WERI-Rb-1 (cell line): Measurements from ENCODE around the gene ACTR3.

Experiments
- DNase-seq: peaks from one replicate; pipeline ENCODE4 v3.0.0-alpha.2; 2020
- H3K27ac ChIP-seq: fragments of 250-450 bp; sonication (Bioruptor Pico); 2 replicates; pipeline ENCODE4 v1.5.1; 2020; ENCODE audit warnings: mild to moderate bottlenecking, moderate library complexity
- H3K27me3 ChIP-seq: fragments of 250-450 bp; sonication (Bioruptor Pico); 2 replicates; pipeline ENCODE4 v1.5.1; 2021; ENCODE audit warnings: mild to moderate bottlenecking, low read depth, moderate library complexity; ENCODE audit not compliant: insufficient read depth, severe bottlenecking
- H3K36me3 ChIP-seq: fragments of 250-450 bp; sonication (Bioruptor Pico); 2 replicates; pipeline ENCODE4 v1.5.1; 2020; ENCODE audit warnings: mild to moderate bottlenecking, moderate library complexity
- H3K4me3 ChIP-seq: 2 replicates; pipeline ENCODE4 v1.5.1; 2011; ENCODE audit warnings: low read depth, mild to moderate bottlenecking, control low read depth, low read length
- H3K9me3 ChIP-seq: fragments of 250-450 bp; sonication (Bioruptor Pico); 2 replicates; pipeline ENCODE4 v1.5.1; 2021; ENCODE audit warnings: mild to moderate bottlenecking, moderate library complexity; ENCODE audit not compliant: severe bottlenecking
- TF ChIP-seq, protein P1 (sequence below): IDR thresholded peaks from 2 replicates; pipeline ENCODE4 v1.5.1; 2011; ENCODE audit warnings: low read depth, mild to moderate bottlenecking, control low read depth, inconsistent platforms, low read length

ACTR3 gene

DNA sequence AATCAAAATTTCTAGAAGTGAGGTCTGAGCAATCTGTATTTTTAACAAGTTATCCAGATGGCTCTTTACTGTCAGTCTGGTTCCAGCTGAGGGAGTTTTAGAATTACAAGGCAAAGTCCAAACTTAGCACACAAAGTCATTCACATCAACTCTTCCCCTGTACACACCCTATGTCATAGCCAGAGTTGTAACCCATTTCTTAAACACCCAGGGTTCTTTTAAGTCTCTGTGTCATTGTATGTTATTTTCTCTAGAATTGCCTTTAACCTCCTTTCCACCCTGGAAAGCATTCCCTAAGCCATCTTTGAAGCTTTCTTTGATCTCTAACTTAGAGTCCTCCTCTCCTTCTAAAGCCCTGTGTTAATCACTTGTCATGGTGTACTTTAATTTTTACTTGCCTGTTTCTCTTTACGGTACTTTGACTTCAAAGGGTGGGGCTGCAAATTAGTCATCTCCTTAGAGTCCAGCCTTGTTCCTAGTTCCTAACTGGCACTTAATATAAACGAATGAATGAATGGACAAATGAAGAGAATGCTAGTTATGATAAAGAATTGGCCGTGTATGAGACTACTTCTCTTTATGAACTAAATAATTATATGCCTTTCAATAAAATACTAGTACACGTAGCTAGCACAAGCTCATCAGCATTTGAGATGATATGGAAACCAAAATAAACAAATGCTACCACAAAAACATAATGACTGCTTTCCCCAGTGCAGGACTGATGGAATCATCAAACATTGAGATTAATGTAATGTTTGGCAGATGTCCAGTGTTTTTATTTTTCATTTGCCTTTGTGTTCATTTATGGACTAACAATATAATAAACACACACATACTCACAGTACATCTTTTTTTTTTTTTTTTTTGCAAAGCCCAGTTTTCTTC, 11.9 kb upstream of the ACTR3 start:
- DNase-seq = no peak
- Histone ChIP-seq H3K9me3 (no peaks in the 10 kb centered on the region), H3K27ac (no peak overlapping the region), H3K27me3 (no peaks in the 10 kb centered on the region), H3K4me3 (no peak overlapping the region), H3K36me3 (no peaks in the 10 kb centered on the region)
- TF ChIP-seq, protein P1, sequence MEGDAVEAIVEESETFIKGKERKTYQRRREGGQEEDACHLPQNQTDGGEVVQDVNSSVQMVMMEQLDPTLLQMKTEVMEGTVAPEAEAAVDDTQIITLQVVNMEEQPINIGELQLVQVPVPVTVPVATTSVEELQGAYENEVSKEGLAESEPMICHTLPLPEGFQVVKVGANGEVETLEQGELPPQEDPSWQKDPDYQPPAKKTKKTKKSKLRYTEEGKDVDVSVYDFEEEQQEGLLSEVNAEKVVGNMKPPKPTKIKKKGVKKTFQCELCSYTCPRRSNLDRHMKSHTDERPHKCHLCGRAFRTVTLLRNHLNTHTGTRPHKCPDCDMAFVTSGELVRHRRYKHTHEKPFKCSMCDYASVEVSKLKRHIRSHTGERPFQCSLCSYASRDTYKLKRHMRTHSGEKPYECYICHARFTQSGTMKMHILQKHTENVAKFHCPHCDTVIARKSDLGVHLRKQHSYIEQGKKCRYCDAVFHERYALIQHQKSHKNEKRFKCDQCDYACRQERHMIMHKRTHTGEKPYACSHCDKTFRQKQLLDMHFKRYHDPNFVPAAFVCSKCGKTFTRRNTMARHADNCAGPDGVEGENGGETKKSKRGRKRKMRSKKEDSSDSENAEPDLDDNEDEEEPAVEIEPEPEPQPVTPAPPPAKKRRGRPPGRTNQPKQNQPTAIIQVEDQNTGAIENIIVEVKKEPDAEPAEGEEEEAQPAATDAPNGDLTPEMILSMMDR = no peak

DNA sequence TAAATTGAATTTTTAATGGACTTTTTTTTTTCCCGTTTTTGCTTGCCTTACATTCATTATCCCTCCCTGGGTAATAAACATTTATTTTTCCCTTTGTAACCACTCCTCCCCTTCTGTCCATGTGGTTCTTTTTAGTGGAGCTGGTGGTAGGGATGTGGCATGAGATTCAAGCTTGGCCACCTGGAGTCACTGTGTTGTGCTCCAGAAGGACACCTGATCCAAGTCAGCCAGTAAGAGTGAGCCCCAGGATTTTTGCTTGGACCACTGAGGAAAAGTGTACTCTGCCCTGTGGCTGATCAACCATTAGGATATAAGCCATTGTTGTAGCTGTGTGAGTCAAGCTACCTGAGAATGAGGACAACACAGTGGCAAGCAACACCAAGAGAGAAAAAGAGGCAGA, 11.1 kb upstream of the ACTR3 start:
- Histone ChIP-seq H3K9me3 (no peaks in the 10 kb centered on the region), H3K36me3 (no peaks in the 10 kb centered on the region), H3K4me3 (no peak overlapping the region), H3K27me3 (no peaks in the 10 kb centered on the region), H3K27ac (no peak overlapping the region)
- TF ChIP-seq, protein P1 = no peak
- no peak for DNase-seq

DNA sequence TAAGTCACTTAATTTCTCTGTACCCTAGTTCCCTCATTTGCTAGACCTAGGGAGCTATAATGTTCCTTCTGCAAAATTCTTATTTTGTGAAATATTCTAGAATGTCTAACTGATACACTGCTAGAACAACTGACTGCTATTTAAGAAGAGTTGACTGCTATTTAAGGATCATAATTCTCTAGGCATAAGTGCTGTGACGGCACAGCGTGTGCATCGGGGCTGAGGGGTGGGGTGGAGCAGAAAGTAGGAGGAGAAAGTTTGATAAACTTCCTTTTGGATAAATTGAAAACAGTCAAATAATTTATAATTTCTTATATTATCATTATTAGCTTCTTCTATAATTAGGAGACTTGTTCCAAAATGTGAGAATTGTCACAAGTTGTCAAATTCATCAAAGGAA, 10.4 kb upstream of the ACTR3 start:
- Histone ChIP-seq H3K9me3 (no peaks in the 10 kb centered on the region), H3K27ac (no peak overlapping the region), H3K4me3 (no peak overlapping the region), H3K27me3 (no peaks in the 10 kb centered on the region), H3K36me3 (no peaks in the 10 kb centered on the region)
- DNase-seq = no peak
- TF ChIP-seq, protein P1 = no peak

DNA sequence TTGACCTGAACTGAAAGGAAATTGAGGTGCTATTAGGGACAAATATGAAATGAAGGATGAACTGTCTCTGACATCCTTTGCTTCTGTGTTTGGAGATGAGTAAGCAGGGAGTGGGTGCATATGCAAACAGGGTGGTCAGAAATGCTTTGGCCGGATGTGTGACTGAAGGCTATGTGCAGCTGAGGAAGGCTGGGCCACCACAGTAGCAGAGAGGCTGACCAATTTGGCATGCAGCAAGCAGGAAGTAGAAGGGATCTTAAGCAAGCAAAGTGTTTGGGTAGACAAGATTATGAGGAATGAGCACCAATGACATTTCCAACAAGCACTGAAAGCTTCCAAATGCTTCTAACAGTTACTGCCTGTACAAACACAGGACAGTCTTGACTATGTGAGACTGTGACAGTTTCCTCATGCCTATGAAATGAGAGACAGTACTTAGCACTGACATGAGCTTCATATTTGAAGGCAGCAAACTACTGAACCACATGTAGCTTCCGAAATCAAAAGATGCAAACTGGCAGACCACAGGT, 3.3 kb upstream of the ACTR3 start:
- no peaks in the 10 kb centered on the region for H3K36me3 ChIP-seq
- no peak overlapping the region for H3K4me3 ChIP-seq
- no peaks in the 10 kb centered on the region for H3K27me3 ChIP-seq
- no peaks in the 10 kb centered on the region for H3K9me3 ChIP-seq
- DNase-seq = no peak
- H3K27ac ChIP-seq = no peak overlapping the region
- TF ChIP-seq, protein P1 = no peak

DNA sequence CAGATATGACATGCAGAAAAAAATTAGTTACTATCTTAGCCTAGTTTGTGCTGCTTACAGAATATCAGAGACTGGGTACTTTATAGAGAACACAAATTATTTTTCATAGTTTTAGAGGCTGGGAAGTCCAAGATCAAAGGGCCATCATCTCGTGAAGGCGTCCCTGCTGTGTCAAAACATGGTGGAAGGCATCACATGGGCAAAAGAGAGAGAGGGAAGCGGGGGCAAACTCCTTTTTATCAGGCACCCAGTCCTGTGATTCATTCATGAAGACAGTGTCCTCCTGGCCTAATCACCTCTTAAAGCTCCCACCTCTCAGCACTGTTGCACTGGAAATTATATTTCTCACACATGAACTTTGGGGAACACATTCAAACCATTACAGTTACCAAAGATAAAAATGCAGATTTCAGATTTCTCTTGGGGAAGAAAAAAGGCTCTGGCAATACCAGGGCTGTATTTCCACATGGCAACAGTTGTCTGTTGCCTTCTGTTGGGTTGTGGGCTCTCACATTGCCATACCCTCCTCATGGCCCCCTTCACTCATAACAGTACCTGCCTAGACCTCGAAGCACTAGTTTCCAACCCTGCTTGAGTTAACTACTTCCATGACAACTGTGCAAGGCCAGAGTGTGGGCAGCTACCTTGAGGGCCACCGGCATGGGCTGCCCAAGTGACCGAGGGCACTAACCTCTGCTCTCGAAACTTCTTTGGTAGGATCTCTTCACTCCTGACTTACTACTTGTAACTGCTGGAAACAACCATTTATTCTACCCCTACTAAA, 2.7 kb upstream of the ACTR3 start:
- Histone ChIP-seq H3K27me3 (no peaks in the 10 kb centered on the region), H3K27ac (no peak overlapping the region), H3K9me3 (no peaks in the 10 kb centered on the region), H3K4me3 (no peak overlapping the region), H3K36me3 (no peaks in the 10 kb centered on the region)
- TF ChIP-seq, protein P1 = no peak
- no peak for DNase-seq
